HG02610 (cell line): ENCODE measurements around the gene CCDC92.
A peak's percentile ranks its signal among the peaks of the same experiment; 100 is the strongest.

ENCODE experiments used
- ATAC-seq: cut with Tn5 transposase; IDR thresholded peaks from one replicate; pipeline ENCODE4 v1.9.1; 2021; ENCODE audit warnings: mild to moderate bottlenecking, moderate library complexity; ENCODE audit not compliant: unreplicated experiment

CCDC92 gene, protein sequence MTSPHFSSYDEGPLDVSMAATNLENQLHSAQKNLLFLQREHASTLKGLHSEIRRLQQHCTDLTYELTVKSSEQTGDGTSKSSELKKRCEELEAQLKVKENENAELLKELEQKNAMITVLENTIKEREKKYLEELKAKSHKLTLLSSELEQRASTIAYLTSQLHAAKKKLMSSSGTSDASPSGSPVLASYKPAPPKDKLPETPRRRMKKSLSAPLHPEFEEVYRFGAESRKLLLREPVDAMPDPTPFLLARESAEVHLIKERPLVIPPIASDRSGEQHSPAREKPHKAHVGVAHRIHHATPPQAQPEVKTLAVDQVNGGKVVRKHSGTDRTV

DNA sequence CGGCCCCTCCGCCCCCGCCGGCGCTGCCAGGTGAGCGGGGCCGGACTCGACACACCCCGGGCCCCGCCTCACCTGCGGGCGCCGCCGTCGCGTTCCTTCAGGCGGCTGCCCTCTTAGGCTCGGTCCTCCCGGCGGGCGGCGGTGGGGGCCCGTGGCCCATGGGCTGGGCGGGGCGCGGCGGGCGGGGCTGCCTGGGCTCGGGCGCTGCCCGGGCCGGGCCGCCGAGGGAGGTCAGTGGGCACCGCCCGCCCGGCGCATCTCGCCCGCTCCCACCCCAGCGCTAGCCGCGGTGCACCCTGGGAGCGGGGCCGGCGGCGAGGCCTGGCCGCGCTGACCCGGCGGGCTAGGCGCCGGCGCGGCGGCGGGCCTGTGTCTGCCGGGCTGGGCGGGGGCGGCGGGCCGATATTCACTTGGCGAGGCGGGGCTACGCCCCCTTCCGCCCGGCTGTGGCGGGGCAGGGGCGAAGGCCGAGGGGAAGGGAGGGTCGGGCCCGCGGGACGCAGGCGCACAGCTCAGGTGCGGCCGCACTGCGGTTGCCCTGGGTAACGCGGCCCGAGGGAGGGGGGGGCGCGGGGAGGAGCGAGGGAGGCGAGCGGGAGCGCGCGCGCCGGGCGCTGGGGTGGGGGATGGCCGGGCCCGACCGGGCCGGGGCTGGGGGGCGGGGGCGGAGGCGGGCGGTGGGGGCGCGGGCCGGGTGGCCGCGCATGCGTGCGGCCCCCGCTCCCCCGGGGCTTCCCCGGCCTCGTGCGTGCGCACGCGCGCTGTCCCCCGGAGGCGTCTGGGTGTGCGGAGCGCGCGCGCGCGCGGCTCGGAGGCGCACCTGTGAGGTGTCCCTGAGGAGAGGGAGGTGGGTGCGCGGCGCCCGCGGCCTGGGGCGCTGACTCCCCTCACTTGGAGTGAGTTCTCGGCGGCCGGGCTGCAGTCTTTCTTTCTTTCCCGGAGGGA lies at the start of gene CCDC92, which contains the start of gene ZNF664:
TSS of gene CCDC92 (minus strand) at position 375 of the 945 bp plus-strand sequence. CDS start 28,526 bp downstream, outside the sequence.
TSS of gene ZNF664 (plus strand) at position 759 of the 945 bp plus-strand sequence. CDS start 38,930 bp downstream, outside the sequence.
- peak; percentile 83 for ATAC-seq

DNA sequence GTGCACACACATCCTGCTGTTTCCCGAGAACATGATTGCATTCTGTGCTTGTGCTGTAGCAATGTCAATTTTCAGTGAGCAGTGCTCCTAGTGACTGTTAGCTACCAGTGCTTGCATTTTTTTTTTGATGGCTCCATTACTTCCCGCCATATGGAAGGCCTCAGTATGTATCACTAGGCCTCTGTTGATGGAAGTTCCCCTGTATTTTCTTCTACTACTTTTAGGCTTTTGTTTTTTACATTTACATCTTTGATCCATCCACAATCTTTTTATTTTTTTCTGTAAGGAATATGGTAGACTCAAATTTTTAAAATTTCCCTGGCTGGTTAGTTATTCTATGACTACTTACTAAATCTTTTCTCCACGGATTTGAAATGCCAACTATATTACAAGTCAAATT lies 49.5 kb upstream of the CCDC92 start:
- no peak for ATAC-seq

DNA sequence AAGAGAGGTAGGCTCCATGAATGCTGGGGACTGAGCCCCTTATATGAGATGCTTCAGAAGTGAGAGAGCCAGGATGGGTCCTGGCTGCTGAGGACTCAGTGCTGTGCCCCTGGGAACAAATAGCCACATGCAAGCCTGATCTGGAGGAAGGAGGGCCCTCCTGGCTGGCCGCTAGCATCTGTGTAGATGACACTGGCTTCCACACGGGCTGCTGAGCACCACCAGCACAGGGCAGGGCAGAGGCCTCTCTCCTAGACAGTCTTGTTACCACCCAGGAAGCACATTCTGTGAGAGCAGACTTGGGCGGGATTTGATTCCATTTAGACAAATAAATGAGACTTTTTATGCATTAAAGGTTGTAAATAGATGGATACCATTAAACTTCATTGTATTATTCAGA lies 48.4 kb upstream of the CCDC92 start:
- ATAC-seq: no peak

DNA sequence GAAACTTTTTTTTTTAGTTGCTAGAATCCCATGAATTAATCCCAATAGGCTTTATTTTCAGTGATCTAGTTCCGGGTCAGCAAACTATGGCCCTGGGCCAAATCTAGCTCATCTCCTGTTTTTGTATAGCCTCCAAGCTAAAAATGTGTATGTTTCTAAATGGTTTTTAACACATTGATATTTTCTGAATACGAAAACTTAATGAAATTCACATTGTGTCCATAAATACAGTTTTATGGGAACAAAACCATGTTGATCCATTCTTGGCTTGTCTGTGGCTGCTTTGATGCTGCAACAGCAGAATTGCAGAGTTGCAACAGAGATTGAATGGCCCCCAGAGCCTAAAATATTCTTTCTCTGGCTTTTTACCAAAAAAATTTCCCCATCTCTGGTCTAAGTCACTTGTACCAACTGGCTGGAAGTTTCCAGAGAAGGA lies 47.9 kb upstream of the CCDC92 start:
- no peak for ATAC-seq

DNA sequence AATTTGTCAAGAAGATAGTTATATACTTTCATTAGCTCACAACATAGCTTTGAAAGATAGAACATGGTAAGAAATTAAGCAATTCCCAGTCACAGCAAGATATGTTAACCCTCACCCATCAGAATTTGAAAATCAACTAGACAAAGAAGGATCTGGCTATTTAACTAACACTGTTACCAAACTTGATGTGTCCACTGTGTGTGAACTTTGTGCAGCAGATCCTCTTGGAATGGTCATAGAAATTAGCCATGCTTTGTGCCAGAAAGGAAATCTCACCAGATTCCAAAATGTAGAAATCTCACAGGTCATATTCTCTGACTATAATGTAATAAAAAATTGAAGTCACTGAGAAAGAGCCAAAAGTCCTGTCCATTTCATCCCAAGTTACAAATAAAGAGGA lies 46.5 kb upstream of the CCDC92 start:
- ATAC-seq: no peak

DNA sequence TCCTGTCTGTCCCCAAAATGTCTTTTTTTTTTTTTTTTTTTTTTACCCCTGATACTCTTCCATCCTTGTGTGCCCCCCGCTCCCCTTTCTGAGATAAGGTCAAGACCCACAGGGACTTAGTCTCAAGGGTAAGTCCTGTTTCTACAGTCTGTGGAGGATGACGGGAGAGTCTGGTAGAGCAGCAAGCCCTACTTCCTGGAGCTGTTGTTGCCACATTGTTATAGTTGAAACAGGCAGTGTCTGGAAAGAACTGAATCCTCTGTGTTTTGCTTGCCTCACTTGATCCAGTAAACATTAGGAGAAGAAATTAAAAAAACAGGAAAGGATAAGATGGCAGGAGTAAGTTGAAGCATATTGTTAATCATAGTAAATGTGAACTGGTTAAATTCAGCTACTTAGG lies 45.9 kb upstream of the CCDC92 start:
- ATAC-seq: no peak

DNA sequence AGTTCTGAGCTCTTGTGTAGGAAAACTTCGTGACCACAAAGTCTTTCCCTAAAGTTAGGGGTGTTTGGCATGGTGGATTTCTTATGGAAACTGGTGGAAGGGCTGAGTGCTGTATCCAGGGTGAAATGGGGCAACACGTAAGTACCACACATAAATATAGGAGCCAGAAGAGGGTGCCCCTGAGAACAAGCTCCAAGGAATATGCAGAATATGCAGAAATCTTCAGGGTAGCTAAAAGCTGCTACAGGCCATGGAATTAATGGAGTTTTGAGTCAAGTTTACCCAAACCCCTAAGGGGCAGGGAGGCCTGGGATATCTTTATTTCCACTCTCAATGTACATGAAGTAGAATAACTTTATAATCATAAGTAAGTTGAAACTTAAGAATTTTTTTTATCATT lies 44.4 kb upstream of the CCDC92 start:
- ATAC-seq: no peak

DNA sequence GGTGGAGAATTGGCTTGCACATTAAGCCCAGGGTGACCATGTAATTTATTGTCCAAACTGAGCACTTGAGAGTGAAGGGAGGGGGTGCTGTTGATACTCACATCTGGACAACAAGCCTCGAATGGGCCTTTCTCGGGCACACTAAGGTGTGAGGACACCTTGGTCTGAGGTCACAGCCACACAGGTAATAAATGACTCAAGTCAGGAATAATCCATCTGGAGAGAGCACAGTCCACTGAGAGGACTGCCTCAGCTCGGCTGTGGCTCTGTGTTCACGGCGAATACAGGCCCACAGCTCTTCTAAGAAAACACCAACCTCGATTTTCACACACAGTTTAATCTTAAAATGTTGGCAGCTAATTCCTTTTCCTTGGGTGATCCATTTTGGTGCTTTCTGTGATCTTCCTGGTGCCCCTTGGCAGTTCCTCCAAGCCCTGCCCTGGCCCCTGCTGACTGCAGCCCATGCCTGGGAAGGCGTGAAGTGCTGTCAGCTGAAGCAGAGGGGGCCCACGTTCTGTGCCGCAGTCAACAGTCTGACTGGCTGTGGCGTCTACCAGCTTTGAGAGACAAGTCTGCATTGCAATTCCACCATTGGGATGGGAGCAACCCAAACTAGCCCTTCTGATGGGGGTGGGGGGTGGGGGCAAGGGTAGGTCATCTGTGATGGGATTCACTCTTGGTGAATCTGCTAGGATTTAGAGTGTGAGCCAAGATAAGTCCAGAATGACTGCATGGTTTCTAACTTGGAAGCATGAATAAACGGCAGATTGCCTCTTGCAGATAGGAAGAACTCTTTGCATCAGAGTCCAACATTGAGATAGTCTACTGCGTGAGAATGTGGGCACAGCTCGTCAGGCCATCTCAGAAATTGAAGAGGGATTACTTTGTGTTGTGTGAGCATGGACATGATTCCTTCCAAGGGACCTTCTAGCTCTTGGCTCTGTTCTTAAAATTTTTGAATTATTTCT lies 43.1 kb upstream of the CCDC92 start:
- no peak for ATAC-seq

DNA sequence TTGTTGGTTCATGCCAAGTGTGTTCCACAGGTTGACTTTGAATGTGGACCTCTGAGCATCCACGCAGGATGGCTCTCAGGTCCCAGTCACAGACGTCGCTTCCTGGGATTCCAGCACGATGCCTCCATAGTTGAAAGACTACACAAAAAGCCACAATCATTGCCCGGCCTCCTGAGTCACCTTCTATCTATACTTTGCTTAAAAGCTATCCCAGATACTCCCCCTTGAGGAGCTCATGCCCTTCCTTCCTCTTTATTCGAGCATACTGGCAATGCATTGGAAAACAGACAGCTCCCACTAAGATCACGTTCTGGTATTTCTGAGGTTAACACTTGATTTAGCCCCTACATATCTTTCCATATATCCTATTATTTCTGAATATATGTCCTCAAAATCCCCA lies 40.4 kb upstream of the CCDC92 start:
- ATAC-seq: no peak

DNA sequence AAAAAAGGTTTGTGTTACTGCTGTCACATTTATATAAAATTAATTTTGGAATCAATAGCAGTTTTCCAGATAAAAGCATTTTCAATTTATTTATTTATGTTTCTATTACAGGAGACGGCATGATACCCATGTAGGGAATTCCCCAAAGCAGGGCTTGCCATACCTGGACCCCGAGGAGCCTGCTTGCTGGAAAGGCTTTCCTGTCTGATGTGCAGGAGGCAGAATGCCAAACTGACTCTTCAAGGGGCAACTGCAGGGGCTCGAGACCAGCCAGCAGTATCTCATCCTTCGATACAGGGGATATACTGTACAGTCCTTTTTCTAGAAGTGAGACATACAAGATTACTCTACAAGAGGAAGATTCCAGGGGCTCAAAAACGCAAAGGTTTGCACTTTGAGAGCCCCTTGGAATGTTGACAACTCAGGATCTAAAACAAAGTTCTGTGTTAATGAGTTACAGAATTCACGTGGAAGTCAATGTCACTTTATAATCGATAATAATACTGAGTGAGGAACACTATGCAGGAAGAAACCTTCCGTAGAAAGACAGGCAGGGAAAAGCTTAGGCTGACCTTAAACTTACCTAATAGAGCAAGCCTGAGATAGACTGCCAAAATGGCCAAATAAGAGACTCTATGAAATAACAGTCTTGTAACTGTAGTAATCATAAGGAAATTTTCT lies 38.9 kb upstream of the CCDC92 start:
- no peak for ATAC-seq

DNA sequence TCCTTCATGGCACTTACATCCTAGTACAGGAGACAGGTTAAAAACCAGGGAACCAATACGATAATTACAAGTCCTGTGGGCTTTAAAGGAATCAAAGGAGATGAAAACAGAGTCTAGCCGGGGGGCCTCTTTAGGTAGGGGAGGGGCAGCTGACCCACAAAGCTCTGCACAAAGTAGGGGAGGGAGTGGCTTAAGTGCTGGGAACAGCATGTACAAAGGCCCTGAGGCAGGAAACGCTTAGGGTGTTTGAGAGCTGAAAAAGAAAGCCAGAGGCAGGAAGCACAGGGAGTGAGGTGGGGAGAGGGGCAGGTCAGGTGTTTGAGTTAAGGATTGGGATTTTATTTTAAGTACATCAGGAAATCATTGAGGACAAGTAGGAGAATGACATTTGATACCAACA lies 38.1 kb upstream of the CCDC92 start:
- no peak for ATAC-seq

DNA sequence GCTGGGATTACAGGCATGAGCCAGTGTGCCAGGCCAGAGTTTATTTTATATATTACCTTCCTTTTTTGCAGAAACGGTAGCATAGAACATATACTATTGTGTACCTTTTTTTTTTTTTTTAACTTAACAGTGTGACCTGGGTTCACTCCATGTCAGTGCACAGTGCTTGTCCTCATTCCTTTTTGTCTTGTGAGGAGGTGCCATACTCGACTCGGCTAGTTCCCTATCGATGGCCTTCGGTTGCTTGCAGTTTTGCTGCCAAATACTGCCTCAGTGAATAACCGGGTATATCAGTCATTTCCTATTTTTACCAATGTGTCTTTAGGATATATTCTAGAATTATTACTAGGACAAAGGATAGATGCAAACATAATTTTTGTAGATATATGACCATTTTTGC lies 37.1 kb upstream of the CCDC92 start:
- no peak for ATAC-seq

DNA sequence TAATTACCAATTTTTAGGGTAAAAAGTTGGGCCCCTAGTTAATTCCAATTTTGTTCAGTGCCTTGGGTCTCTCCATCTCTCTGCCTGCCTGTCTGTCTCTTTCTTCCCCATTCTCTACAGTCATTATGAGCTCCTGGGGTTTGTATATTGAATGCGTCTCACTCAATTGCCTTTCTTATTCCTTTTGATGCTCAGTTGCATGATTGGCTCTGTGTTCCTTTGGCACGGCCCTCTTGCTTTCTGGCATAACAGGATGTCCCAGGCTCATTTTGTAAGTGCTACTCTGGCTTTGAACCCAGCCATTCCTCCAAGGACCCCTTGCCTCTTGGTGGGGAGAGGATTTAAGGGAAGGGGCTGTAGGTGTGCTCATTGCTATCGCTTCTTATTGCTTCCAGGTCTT lies 36.0 kb upstream of the CCDC92 start:
- ATAC-seq: no peak

DNA sequence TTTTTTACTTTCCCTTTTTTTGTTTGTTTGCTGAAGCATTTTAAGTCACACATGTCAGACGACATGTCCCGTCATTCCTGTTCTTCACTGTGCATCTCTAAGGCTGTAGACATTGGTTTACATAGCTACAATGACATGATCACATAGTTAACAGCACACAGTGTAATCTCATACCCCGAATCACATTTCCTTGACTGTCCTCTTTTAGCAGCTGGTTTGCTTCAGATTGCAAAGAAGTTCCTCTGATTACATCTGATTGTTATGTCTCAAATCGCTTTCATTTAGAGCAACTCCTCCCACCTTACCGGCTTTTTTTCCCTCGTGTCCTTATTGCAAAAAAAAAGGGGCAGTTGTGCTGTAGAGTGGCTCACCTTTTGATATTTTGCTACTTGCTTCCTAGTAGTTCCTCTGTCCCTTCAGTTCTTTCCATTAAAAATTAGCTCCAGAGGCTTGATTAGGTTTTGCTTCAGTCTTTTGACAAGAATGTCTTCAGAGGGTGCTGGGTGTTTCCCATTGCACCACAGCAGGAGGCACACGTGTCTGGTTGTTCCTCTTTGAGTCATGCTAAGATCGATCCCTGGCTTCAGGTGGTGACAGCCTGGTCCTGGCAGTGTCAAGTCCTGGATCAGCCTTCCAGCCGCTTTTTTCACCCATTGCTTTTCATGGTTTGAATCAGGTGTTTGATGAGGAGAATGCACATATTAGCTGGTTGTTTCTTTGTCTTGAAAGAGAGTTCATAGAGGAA lies 35.4 kb upstream of the CCDC92 start:
- no peak for ATAC-seq

DNA sequence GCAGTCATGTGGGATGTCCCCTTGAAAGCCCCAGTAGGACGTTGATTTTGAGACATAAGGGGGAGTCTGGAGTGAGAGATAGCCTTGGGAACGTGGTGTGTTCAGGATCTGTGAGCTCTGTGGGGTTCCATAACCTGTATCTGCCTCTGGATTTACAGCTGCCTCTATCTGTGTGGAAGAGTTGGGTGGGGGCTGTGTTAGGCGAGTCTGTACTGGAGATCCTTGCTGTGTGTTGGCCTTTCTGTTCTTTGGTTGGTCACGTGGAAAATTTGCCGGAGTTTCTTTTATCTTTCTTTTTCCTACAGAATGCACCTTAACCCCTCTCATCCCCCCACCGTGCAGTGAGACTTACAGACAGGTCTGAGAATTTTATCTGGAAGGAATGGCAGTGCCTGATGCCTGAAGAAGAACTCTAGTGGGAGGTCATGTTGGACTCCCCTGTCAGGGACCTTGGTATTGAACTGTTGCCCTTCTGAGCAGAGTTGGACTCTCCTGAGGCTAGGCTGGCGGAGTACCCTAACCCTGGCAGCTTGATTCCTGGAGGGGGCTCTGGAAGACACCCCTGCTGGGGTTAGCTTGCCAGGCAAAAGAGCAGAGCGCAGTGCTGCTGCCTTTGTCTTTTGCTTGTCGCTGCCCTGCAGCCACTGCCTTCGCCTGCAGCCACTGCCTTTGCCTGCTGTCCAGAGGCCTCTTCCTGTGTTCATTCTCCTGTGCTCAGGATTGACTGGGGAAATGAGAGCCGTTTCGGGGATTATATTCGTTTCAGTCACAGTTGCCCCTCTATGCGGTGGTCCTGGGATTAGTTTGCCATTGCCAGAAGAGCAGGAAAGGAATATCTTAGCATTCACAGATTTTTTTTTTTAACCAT lies 34.4 kb upstream of the CCDC92 start:
- ATAC-seq: no peak

DNA sequence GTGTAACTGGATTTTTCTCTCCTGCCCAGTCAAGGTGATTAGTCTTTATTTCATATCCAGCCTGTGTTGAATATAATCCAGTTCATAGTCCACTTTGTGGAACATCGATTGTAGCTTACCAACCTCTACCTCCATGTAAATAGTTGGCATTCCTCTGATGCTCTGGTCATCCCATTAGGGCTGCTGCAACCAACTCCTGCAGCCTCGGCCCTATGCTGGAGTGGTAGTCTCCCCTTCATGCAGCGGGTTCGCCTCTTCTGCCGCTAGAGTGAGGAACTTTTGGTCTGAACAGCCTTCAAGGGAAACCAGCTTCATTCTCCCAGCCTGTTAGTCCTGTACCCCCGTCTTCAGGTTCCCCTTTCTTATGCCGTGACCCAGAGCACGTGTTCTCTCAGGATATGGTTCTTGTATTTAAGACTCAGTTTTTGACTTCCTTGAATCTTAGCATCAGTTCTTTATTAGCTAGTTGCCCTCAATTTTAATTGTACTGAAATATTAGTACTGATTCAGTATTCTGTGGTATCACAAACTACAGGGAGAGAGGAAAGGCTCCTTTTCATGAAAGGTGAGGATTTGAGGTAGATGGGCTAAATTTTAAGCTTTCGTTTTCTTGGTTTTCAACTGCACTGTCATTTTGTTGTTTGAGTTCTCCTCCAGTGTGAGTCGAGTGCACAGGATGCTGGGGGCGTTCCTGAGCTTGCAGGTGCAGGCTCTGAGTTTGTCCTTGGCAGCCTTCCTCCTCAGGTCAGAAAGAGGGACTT lies 33.6 kb upstream of the CCDC92 start:
- ATAC-seq: no peak

DNA sequence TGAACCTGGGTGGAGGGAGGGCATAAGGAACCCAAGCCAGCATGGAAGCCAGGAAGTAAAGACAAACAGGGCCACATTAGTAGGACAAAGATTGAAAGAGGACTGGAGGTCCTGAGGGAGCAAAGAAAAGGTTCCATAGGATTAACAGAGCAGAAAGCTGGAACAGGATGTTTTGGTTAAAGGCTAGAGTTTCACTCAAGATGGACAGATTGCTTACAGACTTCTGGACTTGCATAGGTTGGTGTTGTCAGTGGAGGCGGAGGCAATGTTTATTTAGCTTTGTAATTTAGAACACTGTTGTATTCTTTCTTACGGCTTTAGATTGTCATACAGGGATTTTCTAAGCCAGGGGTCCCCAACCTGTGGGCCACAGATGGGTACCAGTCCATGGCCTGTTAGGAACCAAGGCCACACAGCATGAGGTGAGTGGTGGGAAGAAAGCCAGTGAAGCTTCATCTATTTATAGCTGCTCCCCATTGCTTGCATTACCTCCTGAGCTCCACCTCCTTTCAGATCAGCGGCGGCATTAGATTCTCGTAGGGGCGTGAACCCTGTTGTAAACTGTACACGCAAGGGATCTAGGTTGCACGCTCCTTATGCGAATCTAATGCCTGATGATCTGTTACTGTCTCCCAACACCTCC lies 31.7 kb upstream of the CCDC92 start:
- ATAC-seq: no peak
